ENCODE measurements around the gene KANSL1.
"Not testable (repeated sequence)": the region's sequence is repeated elsewhere in the genome, so short reads cannot be mapped to it uniquely, and the experiment has no call there.

KANSL1 gene

GRCh38 chr17:46012506-46013079 is 180.6 kb downstream of the KANSL1 start:
- no peak for FAIRE-seq
- no peak for TF ChIP-seq POLR2A (IDR thresholded peaks at IDR 0.05; ENCODE audit: low read depth, low read length)
- DNase-seq (ENCODE audit: insufficient read length, low spot score): no peak

- FAIRE-seq (no peak), DNase-seq (ENCODE audit: insufficient read length, low spot score) (no peak)
- TF ChIP-seq POLR2A (IDR thresholded peaks at IDR 0.05; ENCODE audit: low read depth, low read length): no peak
These were observed 181.3 kb downstream of the KANSL1 start for GRCh38 chr17:46011711-46012505.

- FAIRE-seq (no peak), DNase-seq (ENCODE audit: insufficient read length, low spot score) (no peak)
These were observed 182.5 kb downstream of the KANSL1 start for GRCh38 chr17:46010597-46011186.

GRCh38 chr17:46009681-46010596 is 183.3 kb downstream of the KANSL1 start:
- FAIRE-seq (no peak), DNase-seq (ENCODE audit: insufficient read length, low spot score) (peak; percentile 76)
- no peak for TF ChIP-seq POLR2A (IDR thresholded peaks at IDR 0.05; ENCODE audit: low read depth, low read length)

More at GRCh38 chr17:46010597-46011186, 182.5 kb downstream of the KANSL1 start:
- no peak for TF ChIP-seq POLR2A (IDR thresholded peaks at IDR 0.05; ENCODE audit: low read depth, low read length)

GRCh38 chr17:46008591-46008990 is 184.6 kb downstream of the KANSL1 start:
- no peak for DNase-seq (ENCODE audit: insufficient read length, low spot score)
- no peak for TF ChIP-seq POLR2A (IDR thresholded peaks at IDR 0.05; ENCODE audit: low read depth, low read length)
- FAIRE-seq: no peak

- DNase-seq (ENCODE audit: insufficient read length, low spot score) (no peak), FAIRE-seq (no peak)
- TF ChIP-seq POLR2A (IDR thresholded peaks at IDR 0.05; ENCODE audit: low read depth, low read length): no peak
These were observed 185.7 kb downstream of the KANSL1 start for GRCh38 chr17:46007461-46007965.

- not testable (repeated sequence) for DNase-seq (ENCODE audit: insufficient read length, low spot score); FAIRE-seq
These were observed 187.1 kb downstream of the KANSL1 start for GRCh38 chr17:46006082-46006481.

GRCh38 chr17:46003907-46004748 is 189.1 kb downstream of the KANSL1 start:
- DNase-seq (ENCODE audit: insufficient read length, low spot score) (no peak), FAIRE-seq (no peak)
- TF ChIP-seq POLR2A (IDR thresholded peaks at IDR 0.05; ENCODE audit: low read depth, low read length): no peak

- no peak for FAIRE-seq
- no peak for DNase-seq (ENCODE audit: insufficient read length, low spot score)
- TF ChIP-seq POLR2A (IDR thresholded peaks at IDR 0.05; ENCODE audit: low read depth, low read length): no peak
These were observed 190.3 kb downstream of the KANSL1 start for GRCh38 chr17:46002973-46003316.

- TF ChIP-seq POLR2A (IDR thresholded peaks at IDR 0.05; ENCODE audit: low read depth, low read length): no peak
- DNase-seq (ENCODE audit: insufficient read length, low spot score) (peak; percentile 81), FAIRE-seq (peak; percentile 88)
These were observed 190.8 kb downstream of the KANSL1 start for GRCh38 chr17:46002311-46002972.

- FAIRE-seq: no peak
- no peak for TF ChIP-seq POLR2A (IDR thresholded peaks at IDR 0.05; ENCODE audit: low read depth, low read length)
- DNase-seq (ENCODE audit: insufficient read length, low spot score): no peak
These were observed 191.6 kb downstream of the KANSL1 start for GRCh38 chr17:46001390-46002310.

All from H54 (cell line).